NCI-H146 treated with DMSO at 0.1 percent for 48 hours (cell line): Measurements from ENCODE around the gene KRT76.

Source experiments
- DNase-seq: peaks from one replicate; lab custom pipeline; 2025; ENCODE audit not compliant: unreplicated experiment; lab: John Stamatoyannopoulos, UW

KRT76 gene

DNA sequence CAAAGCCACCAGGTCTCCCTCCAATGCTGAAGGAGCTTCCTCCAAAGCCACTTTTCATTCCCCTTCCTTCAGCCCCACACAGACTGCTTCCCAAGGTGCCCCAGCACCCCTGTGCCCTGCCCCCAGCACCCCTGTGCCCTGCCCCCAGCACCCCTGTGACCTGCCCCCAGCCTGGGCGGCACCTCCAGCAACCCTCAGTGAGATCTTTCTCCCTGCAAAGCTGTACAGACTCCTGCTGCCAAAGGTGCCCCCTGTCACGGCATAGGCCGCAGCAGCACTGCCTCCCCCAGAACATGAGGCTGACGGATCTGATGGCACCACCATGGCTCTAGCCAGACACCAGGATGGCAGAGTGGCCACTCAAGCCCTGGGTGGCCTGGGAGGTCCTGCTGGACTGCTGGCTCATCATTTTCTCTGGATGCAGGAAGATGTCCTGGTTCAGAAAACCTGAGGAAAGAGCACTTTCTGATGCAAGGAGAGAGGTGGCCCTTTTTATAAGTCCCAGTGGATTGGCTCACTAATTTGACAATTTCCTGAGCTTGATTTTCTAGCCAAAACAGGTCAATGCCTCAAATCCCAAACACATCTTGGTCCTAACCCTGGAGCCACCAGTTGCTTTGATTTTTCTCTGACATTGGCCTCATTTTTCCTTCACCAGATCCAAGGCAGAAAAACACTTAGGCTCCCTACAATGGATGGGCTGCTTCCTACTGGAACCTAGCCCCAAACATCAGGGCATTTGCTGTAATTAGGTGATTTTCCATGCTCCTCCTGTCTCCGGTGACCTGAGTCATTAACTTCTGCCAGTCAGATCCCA lies 41.1 kb downstream of the KRT76 start:
- DNase-seq: no peak

DNA sequence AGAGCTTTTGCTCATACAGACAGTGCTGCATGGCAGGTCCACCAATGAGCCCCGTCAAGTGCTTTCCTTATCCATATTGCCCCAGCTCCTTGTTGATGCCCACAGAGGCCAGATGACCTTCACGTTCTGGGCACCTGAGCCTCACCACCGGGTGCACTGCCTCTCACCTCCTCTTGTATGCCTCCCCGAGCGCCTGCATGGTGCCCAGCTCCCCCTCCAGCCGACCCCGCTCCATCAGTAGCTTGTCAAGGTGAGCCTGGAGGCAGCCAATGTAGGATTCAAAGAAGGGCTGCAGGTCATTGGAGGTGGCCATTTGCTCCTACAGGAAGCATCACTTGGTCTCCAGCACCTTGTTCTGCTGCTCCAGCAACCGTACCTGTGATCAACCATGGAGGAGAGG lies 42.0 kb downstream of the KRT76 start:
- DNase-seq: no peak

DNA sequence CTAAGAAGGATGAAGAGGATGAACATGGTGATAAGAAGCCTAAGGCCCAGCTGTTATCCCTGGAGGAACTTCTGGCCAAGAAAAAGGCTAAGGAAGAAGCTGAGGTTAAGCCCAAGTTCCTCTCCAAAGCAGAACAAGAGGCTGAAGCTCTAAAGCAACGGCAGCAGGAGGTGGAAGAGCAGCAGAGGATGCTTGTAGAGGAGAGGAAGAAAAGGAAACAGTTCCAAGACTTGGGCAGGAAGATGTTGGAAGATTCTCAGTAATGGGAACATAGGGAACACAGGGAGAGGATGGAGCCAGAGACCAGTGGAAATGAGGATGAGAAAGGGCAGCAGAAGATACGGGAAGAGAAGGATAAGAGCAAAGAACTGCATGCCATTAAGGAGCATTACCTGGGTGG lies 46.4 kb downstream of the KRT76 start:
- DNase-seq: no peak

DNA sequence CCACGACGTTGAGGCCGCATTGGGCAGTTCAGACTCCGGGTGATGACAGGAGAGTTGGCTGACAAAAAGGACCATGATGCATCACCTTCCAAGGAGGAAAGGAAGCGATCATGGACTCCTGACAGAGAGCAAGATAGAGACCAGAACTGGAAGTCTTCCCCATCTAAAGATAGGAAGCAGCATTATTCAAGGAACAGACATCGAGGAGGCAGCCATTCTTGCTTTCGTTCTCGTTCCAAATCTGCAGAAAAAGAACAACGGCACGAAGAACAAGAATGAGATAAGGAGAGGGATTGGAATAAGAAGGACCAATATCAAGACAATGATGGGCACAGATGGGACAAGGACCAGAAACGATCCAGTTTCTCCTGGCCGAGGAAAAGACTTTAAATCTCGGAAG lies 46.8 kb downstream of the KRT76 start:
- DNase-seq: no peak

DNA sequence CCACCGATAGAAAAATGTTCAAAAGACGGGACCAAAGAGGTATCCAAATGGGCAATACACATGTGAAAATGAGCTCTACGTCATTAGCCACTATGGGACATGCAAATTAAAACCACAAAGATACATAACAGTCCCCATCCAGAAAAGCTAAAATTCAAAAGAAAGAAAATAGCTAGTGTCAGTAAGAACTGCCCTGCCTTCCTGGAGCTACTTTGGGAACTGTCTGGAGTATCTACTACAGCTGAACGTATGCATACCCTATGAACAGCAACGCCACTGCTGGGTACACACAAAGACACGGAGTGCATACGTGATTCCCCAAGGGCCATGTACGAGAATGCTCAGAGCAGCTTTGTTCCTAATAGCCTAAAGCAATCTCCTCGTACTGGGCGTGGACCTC lies 48.0 kb downstream of the KRT76 start:
- no peak for DNase-seq

DNA sequence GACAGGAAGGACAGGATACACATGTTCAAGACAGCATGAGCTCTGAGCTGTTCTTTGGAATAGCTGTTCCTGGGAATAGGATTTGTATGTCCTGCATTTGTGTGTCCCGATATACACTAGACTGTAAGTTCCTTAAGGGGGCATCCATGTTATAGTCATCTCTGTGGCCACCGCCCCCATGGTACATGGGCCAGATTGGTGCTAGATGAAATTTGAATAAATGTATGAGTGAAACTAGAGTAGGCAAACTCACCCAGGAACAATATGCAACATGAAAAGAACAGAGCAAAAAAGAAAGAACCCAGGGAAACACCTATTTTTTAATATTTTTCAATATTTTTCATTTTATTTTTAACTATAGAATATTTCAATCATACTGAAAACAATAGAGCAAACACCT lies 48.8 kb downstream of the KRT76 start:
- no peak for DNase-seq

DNA sequence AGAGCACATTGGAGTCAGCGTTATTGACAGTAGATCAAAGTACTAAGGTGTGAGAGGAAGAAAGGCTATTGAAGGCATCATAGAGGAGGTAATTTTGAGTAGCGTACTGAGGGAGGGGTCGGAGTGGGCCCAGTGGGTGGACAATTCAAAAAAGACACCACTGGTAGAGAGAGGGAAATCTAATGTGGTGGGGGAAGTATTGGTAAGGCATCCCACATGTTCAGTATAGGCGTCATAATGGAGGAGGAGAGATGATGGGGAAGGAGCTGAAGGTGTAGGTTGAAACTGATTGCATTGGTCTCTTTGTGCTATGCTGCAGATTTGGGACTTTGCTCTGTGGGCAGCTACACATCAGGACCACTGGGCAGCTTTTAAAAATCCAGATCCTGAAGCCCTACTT lies 50.1 kb downstream of the KRT76 start:
- DNase-seq: no peak

DNA sequence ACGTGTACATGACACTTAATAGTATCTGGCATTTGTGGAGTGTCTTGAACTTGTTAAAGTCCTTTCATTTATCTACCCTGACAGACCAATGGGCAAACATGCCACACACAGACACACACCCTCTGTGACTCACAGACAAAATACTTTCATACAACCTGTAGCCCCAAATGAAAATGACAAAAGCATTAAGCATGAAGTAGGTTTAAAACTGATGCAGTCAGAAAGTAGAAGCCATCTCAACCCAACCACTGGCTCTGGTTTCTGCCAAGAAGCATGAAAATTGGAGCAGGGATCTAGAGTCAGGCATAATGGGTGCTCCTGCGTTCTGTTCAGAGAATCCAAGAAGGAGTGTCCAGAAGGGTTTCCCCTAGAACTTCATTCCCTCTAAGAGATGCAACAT lies 50.7 kb downstream of the KRT76 start:
- DNase-seq: no peak

DNA sequence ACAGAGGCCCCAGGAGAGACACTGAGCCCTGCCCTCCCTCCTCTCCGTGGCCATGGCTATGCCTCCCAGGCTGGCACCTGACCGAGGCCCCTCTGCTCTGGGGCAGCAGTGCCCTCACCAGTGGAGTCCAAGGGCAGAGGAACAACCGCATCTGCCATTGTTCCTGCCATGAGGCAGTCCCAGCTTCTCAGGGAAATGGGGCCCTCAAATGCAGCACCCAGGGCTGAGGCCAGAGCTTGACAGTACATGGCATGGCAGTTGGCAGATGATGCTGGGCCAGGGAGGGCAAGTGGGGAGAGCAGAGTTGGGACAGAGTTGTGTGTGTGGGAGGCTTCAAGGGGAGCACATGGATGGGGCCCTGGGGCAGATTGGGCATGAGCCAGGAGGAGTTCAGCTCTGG lies 52.8 kb downstream of the KRT76 start:
- DNase-seq: no peak

DNA sequence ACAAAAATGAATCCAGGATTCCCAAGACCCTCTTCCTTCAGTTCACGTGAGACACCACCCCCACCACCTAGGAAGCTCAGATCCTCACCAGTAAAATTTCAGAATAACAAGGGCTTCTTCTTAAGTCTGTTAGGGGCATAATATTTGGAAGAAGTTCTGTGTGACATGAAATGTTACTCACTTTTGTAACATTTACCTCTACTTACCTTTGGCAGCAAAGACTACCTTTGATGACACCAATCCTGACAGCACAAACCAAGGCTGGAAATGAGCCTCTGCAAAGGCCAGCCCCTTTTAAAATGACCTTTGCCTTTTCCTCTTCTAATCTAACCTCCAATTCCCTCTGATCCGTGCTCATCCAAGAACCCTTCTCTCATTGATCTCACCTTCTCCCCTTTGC lies 54.5 kb downstream of the KRT76 start:
- DNase-seq: no peak

DNA sequence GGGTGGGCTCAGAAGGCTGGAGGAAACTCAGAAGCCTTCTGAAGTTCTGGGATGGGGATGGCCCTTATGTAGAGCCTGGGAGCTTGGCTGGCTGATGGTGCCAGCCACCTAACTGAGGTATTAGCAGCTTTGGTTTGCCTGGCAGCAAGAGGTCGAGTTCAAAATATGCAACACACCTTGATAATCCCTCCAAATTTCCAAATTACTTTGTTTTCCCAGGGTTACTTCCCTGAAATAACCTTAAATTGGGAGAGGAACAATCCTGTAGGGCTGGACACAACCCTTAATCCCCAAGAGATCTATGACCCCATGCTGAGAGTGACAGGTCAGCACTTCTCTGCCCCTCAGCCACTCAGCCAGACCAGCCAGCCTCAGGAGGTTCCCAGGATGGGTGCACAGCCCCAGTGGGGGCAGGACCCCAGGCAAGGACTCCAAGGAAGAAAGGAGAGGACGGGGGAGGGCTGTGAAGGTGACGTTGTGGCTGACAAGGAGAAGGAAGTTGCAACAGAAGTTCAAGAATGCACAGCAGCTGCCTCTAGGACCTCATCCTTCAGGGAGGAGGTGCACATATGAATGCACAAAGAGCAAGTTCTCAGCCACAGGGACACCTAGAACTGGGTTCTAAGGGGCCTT lies 55.2 kb downstream of the KRT76 start:
- no peak for DNase-seq

DNA sequence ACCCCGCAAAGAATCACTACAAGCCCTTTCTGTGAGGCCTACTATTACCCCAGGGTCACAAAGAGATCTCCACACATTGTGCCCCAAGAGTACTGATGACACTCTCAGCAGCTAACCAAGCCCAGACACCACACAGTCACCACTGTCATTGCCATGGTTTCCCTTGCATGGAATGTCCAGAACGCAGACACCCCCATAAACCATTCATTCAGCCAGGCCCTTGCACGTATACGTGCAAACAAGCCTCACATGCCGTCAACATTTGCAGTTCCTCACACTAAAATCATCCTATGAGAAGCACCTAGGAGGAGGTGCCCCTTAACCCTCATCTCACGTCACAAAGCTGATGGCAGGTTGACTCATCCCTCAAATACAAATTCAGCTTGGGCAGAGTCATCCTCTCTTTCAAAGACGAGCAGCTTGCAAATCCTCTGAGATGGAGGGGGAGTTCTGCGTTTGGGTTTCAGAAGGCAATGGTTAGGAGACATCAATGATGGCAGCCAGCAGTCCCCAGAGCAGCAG lies 56.7 kb downstream of the KRT76 start:
- no peak for DNase-seq
